Stimulated activated CD8-positive, alpha-beta memory T cell treated with anti-CD3 and anti-CD28 coated beads, Interleukin-12 subunit alpha, Interleukin-12 subunit beta, amount 100 ng/mL, for 24 hours (primary cell): ENCODE results near the gene TLX3.
"Not testable (repeated sequence)": the region's sequence is repeated elsewhere in the genome, so short reads cannot be mapped to it uniquely, and the experiment has no call there.

ENCODE experiments used
- DNase-seq: peaks from one replicate; pipeline ENCODE4 v3.0.0-alpha.2; 2020; ENCODE audit errors: extremely low read depth

TLX3 gene

GRCh38 chr5:171323806-171324632, 15.0 kb downstream of the TLX3 start:
- no peak for DNase-seq

- DNase-seq = no peak
Observed at GRCh38 chr5:171330021-171330420, 21.0 kb downstream of the TLX3 start.

- DNase-seq = no peak
Observed at GRCh38 chr5:171335616-171336015, 26.6 kb downstream of the TLX3 start.

GRCh38 chr5:171336521-171337209, 27.6 kb downstream of the TLX3 start:
- no peak for DNase-seq

GRCh38 chr5:171337210-171337569, 28.1 kb downstream of the TLX3 start:
- no peak for DNase-seq

- no peak for DNase-seq
Observed at GRCh38 chr5:171340042-171340441, 31.0 kb downstream of the TLX3 start.

GRCh38 chr5:171340491-171340890, 31.4 kb downstream of the TLX3 start:
- DNase-seq = no peak

- DNase-seq = no peak
Observed at GRCh38 chr5:171342362-171343111, 33.5 kb downstream of the TLX3 start.

- no peak for DNase-seq
Observed at GRCh38 chr5:171344936-171345608, 36.0 kb downstream of the TLX3 start.

GRCh38 chr5:171351536-171352073, 42.6 kb downstream of the TLX3 start:
- no peak for DNase-seq

GRCh38 chr5:171355302-171355724, 46.3 kb downstream of the TLX3 start:
- no peak for DNase-seq

- DNase-seq = no peak
Observed at GRCh38 chr5:171357843-171358242, 48.8 kb downstream of the TLX3 start.

GRCh38 chr5:171361151-171361550, 52.1 kb downstream of the TLX3 start:
- not testable (repeated sequence) for DNase-seq
